Epithelial cell of esophagus (primary cell): ENCODE data around the gene EIF2S1.
"Not testable (repeated sequence)": the region's sequence is repeated elsewhere in the genome, so short reads cannot be mapped to it uniquely, and the experiment has no call there.

Experiments used
- DNase-seq: peaks from one replicate; pipeline ENCODE4 v3.0.0; 2010; ENCODE audit warnings: low read depth
- H3K4me3 ChIP-seq: 2 replicates; pipeline ENCODE4 v1.5.1; 2011; ENCODE audit warnings: mild to moderate bottlenecking, low read length, control low read depth
- TF ChIP-seq, protein P1 (sequence below): IDR thresholded peaks from 2 replicates; pipeline ENCODE4 v1.5.1; 2011; ENCODE audit warnings: low read depth, mild to moderate bottlenecking, low read length, control low read depth, inconsistent platforms; ENCODE audit not compliant: insufficient read depth; ENCODE audit errors: missing control alignments

EIF2S1 gene

DNA sequence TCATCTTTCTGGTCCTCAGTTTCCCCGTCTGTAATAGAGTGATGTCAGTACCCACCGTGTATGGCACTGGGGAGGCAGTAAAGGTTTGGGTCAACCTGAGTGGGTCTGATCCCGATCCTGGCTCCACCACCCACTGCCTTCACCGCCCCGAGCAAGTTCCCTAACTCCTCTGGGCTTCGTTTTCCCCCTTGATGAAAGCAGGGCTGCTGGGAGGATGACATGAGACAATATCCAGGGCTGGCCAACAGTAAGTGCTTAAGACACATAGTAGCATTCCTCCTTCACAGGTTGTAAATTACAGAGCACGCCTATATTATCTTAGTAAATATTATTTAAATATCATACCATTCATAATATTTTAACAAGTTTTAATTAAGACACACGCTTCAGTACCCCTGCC is 51.2 kb downstream of the EIF2S1 start:
- TF ChIP-seq, protein P1, sequence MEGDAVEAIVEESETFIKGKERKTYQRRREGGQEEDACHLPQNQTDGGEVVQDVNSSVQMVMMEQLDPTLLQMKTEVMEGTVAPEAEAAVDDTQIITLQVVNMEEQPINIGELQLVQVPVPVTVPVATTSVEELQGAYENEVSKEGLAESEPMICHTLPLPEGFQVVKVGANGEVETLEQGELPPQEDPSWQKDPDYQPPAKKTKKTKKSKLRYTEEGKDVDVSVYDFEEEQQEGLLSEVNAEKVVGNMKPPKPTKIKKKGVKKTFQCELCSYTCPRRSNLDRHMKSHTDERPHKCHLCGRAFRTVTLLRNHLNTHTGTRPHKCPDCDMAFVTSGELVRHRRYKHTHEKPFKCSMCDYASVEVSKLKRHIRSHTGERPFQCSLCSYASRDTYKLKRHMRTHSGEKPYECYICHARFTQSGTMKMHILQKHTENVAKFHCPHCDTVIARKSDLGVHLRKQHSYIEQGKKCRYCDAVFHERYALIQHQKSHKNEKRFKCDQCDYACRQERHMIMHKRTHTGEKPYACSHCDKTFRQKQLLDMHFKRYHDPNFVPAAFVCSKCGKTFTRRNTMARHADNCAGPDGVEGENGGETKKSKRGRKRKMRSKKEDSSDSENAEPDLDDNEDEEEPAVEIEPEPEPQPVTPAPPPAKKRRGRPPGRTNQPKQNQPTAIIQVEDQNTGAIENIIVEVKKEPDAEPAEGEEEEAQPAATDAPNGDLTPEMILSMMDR, result no peak
- peak; percentile 27 for DNase-seq
- peak overlapping the region; percentile 64 for H3K4me3 ChIP-seq

DNA sequence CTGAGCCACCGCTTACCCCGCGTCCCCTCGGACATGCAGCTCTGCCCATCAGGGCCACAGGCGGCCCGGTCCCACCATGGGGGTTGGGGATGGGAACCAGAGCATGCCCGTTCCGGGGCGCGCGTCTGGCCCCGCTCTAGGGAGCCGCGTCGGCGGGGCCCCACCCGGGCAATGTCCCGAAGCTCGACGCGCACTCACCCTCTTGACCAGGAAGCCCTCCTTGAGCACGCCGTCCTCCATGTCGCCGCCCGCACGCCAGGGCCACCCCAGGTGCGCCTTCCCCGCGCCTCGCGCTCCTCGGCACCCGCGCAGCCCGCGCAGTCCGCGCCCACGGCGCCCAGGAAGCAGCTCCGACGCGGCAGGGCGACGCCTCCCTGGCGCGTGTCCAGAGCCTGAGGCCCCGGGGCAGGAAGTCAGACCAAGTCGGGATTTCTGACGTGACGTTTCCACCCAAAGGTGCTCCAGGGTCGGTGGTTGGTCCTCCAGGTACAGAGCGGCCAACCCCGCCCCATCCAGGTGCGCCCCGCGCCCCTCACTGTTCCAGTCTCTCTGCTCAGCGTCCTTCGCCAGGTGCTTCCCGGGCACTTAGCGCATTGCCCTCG is 51.8 kb downstream of the EIF2S1 start, which contains the start of gene PLEK2:
Gene PLEK2 (minus strand): TSS at position 346 of the 602 bp plus-strand sequence. CDS start 106 bp downstream, at position 240.
- peak; percentile 90 for DNase-seq
- TF ChIP-seq, protein P1, result no peak

DNA sequence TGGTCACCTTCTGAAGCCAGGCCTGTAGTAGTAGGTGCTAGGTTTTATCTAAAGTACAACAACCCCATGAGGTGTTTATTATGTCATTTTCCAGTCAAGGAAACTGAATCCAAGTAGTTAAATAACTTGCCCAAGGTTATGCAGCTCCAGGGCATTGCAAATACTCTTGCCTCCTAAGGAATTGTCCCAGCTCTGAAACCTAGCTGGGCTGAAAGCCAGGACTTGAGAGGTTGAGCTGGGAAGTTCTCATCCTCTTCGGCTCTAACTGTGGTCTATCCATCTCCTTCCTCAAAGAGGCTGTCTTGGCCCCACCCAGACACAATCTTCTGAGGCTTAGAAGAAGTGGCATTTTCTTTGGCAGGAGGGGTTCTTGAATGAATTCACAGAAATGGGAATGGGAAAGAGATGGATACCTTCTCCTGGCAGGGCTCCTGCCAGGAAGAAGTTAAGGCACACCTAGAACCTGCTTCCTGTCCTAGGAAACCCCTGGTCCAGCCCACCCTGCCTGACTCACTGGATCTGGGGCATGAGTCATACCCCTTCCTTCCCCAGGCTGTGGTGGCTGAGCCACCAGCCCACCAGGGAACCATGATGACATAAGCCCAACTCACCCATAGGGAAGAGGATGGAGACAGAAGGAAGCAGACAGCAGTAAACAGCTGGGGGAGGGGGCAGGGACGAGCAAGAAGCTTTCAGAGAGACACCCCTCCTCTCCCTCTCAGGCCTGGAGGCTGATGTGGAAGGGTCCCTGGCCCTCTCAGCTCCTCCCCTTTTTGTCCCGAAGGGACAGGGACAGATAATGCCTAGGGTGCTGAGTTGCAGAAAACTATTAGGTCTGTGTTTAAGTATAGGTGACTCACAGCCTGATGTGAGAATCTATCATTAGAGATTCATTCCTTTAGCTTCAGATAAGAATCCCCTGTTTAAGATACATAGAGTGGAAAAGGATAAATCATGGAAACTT is 54.0 kb downstream of the EIF2S1 start:
- DNase-seq, result peak; percentile 94
- H3K4me3 ChIP-seq, result no peak overlapping the region
- TF ChIP-seq, protein P1, result no peak

More for the DNA sequence above, 51.8 kb downstream of the EIF2S1 start, which contains the start of gene PLEK2:
- H3K4me3 ChIP-seq, result peak within 1 kb of the TSS; percentile 64

DNA sequence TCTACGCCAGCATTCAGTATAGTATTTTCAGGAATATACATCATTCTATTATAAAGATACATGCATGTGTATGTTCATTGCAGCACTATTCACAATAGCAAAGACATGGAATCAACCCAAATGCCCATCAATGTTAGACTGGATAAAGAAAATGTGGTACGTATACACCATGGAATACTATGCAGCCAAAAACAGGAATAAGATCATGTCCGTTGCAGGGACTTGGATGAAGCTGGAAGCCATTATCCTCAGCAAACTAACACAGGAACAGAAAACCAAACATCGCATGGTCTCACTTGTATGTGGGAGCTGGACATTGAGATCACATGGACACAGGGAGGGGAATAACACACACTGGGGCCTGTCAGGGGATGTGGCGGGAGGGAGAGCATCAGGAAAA is 55.5 kb downstream of the EIF2S1 start:
- H3K4me3 ChIP-seq, DNase-seq: not testable (repeated sequence)

DNA sequence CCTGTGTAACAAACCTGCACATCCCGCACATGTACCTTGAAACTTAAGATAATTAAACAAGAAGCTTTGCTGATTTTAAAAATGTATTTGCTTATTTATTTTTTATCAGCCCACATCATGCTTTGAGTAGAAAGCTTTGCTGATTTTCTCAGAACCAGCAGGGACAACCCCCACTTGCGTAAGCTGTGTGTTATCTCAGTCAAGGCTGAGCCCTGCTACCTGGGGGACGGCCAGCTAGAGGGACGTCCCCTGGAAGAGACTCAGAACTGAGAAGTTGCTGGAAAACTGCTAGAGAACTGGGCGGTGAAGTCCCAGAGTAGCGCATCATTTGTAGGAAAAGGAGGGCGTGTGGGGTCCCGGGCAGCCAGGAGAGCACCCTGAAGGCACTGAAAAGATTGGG is 56.0 kb downstream of the EIF2S1 start:
- DNase-seq, result no peak
- no peak overlapping the region for H3K4me3 ChIP-seq
- TF ChIP-seq, protein P1, result no peak

DNA sequence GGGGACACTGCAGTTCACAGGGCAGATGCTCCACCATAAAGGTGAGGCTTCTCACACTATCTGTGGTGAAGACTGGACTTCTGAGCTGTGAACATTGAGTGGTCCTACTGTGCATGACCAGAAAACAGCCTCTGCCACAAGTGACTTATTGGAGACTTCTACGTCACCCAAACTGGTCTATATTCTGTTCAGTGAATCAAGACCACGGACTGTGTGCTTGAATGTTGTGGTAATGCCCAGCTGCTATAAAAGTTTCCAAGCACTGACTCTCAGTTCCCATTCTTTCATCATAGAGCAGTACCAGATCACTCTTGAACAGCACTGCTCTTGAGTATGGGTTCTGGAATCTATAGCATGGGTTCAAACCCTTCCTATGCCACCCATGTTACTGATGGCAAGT is 56.7 kb downstream of the EIF2S1 start:
- TF ChIP-seq, protein P1, result no peak
- H3K4me3 ChIP-seq, result no peak overlapping the region

DNA sequence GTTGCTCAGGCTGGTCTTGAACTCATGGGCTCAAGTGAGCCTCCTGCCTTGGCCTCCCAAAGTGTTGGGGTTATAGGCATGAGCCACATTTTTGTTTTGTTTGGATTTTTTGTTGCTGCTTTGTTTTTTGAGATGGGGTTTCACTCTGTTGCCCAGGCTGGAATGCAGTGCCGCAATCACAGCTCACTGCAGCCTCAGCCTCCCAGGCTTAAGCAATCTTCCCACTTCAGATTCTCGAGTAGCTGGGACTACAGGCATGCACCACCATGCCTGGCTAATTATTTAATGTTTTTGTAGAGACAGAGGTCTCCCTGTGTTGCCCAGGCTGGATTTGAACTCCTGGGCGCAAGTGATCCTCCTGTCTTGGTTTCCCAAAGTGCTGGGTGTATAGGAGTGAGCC is 57.5 kb downstream of the EIF2S1 start:
- DNase-seq, result peak; percentile 64
- TF ChIP-seq, protein P1, result no peak
- H3K4me3 ChIP-seq, result no peak overlapping the region

More for the DNA sequence above, 56.7 kb downstream of the EIF2S1 start:
- DNase-seq, result no peak
